NCI-H2227 (cell line): Measurements from ENCODE around the gene RASL11A.
"Not testable (repeated sequence)": the region's sequence is repeated elsewhere in the genome, so short reads cannot be mapped to it uniquely, and the experiment has no call there.

ENCODE experiments used
- DNase-seq: peaks from one replicate; lab custom pipeline; 2025; ENCODE audit not compliant: unreplicated experiment; lab: John Stamatoyannopoulos, UW

Gene RASL11A, protein sequence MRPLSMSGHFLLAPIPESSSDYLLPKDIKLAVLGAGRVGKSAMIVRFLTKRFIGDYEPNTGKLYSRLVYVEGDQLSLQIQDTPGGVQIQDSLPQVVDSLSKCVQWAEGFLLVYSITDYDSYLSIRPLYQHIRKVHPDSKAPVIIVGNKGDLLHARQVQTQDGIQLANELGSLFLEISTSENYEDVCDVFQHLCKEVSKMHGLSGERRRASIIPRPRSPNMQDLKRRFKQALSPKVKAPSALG

DNA sequence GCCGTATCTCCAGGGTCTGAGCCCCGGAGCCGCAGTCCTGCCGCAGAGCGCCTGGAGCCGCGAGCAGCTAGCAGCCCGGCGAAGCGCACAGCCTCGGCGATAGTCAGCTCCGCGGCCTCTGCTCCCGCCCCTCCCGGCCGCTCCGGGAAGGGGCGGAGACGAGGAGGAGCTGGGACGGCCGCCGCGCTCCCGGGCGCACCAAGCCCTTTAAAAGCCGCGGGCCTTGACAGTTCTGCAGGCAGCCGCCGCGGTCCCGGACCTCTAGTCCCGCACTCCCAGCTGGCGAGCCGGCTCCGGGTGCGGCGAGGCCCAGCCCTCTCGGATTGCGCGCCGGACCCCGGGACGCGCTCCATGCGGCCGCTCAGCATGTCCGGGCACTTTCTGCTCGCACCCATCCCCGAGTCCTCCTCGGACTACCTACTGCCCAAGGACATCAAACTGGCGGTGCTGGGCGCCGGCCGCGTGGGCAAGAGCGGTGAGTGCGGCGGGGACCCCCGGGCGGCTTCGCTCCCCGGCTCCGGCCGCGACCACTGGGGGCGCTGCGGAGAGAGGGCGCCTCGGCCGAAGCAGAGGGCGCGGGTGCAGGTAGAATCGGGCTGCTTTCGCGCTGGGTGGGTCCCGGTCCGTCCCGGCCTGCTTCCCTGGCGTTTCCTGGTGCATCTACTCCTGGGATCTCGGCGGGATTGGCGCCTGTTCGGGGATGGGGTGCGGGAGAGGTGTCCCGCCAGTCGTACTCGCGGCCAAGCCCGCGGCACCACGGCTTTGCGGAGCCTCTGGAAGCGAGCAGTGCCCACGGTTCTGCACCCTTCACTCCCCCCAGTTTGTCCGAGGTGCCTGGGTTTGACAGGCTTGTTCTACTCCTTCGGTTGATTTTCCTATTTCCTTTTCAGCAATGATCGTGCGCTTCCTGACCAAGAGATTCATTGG is at the start of gene RASL11A:
RASL11A (plus strand) TSS at position 237 of the 927 bp plus-strand sequence; CDS start at position 352, 115 bp downstream.
- DNase-seq: peak; percentile 89

DNA sequence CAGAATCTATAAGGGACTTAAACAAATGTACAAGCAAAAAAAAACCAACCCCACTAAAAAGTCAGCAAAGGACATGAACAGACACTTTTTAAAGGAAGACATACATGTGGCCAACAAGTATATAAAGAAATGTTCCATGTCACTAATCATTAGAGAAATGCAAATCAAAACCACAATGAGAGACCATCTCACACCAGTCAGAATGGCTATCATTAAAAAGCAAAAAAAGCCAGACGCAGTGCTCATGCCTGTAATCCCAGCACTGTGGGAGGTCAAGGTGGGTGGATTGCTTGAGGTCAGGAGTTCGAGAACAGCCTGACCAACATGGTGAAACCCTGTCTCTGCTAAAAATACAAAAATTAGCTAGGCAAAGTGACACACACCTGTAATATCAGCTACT is 48.5 kb upstream of the RASL11A start:
- DNase-seq: not testable (repeated sequence)

DNA sequence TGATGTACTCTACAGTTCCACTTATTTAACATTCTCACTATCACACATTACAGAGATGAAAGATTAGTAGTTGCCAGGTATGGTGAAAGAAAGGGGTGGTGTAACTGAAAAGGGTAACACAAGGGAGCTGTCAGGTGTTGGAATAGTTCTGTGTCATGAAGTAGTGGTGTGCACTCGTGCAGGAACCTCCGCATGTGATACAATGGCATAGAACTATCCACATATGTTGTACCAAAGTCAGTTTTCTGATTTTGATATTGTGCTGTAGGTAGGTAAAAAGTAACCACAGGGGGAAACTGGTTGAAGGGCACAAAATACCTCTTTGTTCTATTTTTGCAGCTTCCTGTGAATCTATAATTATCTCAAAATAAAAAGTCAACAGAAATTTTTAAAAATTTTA is 43.6 kb upstream of the RASL11A start:
- DNase-seq: no peak

- DNase-seq: no peak
Observed at GRCh38 chr13:27228131-27228530, 42.5 kb upstream of the RASL11A start.

DNA sequence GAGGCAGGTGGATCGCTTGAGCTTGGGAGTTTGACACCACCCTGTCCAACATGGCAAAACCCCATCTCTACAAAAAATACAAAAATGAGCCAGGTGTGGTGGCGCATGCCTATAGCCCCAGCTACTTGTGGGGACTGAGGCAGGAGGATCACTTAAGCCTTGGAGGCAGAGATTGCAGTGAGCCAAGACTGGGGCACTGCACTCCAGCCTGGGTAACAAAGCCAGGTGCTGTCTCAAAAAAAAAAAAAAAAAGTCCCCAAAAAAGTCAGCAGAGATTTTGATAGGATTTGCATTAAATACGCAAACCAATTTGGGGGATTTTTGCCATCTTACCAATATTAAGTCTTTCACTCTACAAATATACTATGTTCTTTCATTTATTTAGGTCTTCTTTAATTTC is 41.0 kb upstream of the RASL11A start:
- no peak for DNase-seq

GRCh38 chr13:27233964-27234363 is 36.7 kb upstream of the RASL11A start:
- no peak for DNase-seq

DNA sequence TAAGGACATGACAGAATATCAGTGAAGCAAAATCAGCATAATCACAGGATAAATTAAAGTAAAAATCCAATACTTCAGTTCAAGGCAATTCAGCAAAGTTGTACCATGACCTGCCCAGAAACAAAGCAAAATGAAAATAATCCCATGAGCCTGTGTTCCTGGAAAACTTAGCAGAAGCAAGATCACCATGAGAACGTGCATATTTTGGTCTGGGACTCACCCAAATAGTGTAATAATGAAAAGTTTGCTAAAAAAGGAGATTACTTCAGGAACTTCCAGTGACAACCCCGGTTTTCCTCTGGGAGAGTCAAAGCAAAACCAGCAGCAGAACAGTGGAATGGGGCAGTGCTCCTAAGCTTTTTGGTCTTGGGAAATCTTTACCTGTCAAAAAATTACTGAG is 34.2 kb upstream of the RASL11A start:
- no peak for DNase-seq

GRCh38 chr13:27242702-27243101 is 27.9 kb upstream of the RASL11A start:
- no peak for DNase-seq

DNA sequence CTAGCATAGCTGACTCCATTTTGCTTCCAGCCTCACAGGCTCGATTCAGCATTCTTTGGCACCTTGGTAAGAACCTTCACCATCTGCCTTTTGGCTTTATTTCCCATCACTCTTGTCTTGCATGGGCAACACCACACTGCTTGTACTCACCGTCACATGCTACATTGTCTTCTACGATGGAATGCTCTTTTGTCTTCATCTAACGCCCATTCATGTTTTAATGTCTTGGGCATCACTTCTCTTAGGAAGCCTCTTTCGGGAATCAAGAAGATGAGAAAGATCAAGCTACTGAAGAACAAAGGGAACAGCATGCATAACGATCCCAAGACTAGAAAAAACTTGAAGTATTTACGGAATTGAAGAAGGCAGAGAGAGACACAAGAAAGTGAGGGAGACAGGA is 25.0 kb upstream of the RASL11A start:
- DNase-seq: no peak

DNA sequence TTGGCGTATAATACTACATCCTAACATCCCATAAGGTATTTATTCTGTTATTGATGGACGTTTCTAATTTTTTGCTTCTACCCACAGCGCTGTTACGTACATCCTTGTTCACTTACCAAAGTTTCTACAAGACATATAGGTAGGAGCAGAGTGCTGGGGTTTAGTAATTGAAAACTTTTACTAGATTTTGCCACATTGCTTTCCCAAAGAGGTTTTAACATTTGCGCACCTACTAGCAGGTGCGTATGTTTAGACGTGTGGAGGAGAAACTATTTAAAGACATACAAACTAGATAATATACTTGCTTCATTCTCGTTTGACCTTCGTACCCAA is 19.8 kb upstream of the RASL11A start:
- no peak for DNase-seq

DNA sequence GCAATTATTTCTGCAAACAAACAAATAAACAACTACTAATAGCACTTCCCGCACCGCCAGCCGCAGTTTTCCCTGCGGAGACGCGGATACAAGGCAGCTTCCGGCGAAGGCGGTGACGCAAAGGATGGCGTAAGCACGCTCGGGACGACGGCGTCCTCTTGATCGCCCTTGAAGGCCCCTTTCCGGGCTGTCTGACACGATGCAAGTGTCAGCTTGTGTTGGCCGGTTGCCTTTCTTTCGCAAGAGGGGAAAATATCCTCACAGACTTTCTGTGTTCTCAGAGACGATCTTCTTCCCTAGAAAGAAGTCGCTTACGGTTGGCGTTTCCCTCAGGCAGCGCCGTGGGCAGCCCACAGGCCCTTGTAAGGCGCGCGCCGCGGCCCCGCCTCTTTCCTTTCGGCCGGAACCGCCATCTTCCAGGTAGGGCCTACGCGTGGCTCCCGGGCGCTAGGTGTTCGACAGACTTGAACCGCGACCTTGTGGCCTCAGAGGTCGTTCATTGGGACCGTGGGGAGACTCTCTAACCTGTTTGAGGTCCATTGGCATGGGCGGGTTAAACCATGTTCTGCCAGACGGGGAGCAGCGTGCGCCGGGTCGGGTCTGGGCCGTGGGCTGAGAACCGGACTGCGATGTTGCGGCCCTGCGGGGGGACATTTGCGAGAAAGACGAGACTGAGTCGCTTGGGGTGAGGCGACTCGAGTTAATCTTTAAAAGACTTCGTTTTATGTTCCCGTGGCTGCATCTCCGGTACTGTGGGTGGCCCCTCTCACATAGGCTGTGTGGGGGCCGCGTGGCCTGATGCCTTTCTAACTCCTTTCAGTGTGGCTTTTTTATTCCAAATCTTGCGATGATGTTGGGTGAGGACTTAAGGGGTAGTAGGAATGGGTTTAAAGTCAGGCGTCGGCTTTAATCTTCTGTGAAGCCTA is 19.2 kb upstream of the RASL11A start, which contains the start of gene RPL21:
RPL21 (plus strand) TSS at position 393 of the 926 bp plus-strand sequence. CDS start 2,219 bp downstream, outside the sequence.
- DNase-seq: peak; percentile 93

- DNase-seq: no peak
Observed at GRCh38 chr13:27252467-27252866, 18.2 kb upstream of the RASL11A start.

DNA sequence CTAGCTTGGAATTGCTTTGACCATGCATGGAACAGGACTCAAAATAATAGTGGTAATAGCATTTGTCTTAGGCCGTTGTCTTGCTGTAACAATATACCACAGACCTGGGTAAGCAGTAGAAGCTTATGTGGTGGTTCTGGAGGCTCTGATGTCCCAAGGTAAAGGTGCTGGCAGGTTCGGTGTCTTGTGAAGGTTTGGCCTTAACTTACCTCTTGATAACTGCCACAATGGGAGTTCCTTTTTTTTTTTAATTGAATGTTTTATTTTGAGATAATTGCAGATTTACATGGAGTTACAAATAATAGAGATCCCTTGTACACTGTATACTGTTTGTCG is 13.4 kb upstream of the RASL11A start:
- no peak for DNase-seq

- no peak for DNase-seq
Observed at GRCh38 chr13:27257648-27258253, 12.9 kb upstream of the RASL11A start.

GRCh38 chr13:27258637-27259386 is 11.8 kb upstream of the RASL11A start:
- no peak for DNase-seq

DNA sequence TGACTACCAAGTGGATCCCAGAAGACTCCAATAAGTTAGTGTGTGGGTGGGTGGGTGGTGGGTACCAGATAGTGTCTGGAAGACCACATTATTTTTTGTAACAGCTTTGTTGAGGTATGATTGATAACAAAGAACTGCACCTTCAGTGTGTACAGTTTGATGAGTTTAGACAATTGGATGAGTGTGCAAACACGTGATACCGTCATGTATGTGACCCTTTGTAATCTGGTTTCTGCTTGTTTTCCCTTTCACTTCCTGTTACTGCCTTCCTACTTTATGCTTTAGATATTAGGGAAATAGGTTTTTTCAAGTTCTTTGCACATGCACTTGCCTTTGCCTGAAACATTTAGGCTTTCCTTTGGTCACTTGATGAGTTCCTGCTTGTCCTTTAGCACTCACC is 10.8 kb upstream of the RASL11A start:
- DNase-seq: no peak

DNA sequence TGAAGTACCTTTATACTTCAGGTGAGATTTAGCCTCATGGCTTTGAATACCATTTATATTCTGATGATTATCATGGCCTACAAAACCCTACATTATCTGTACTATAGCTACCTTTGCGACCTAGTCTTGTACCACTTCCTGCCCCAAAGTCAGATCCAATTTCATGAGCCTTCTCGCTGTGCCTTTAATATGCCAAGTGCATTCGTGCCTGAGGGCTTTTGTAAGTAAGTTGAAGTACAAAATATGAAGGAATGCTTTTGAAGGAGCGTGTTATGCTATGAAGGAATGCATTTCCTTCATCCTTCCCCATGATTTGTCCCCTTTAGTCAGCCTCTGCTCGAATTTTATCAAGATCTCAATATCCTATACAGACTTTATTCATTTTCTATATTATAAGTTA is 9.2 kb upstream of the RASL11A start:
- no peak for DNase-seq

DNA sequence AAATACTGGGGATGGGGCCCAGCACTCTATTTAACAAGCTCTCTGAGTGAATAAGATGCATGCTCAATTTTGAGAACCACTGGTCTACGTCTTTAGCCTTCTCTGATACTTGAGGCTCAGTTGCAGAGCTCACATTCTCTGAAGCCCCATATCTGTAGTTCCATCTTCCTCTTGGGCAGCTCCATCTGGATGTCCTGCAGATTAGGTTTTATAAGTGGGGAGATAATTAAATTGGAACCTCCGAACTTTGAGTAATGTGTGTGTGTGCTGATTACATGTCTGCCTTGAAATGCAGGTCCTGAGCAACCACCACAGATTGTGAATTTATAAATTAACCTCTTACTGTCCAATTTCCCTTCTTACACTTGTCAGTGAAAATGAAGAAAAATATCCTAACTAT is 7.2 kb upstream of the RASL11A start:
- DNase-seq: peak; percentile 8

DNA sequence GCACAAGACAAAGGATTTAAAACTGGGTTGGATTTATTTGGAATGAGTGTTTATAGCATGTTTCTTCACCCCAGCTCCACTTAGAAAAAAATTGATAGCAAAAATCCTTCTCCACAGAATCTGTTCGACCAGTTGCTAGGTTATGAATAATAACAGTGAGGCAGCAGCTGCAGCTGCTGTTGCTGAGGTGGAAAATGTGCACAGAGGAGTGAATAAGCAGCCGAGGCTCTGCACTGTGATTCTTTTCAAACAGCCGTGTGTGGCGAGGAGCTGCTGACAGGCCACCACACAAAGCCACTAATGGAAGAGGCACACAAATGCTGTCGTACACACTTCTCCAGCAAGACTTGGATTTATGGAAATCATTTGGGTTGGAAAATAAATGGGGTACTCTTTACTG is 6.4 kb upstream of the RASL11A start:
- DNase-seq: peak; percentile 71

- no peak for DNase-seq
Observed at GRCh38 chr13:27264648-27265047, 6.0 kb upstream of the RASL11A start.
